Ishikawa (cell line): ENCODE results near the gene WNT2.

Experiments used
- CEBPB ChIP-seq: IDR thresholded peaks from 2 replicates; pipeline ENCODE4 v1.6.1; 2012
- CREB1 ChIP-seq: IDR thresholded peaks from 2 replicates; pipeline ENCODE4 v1.6.1; 2012; ENCODE audit warnings: low read depth
- EGR1 ChIP-seq: IDR thresholded peaks from 2 replicates; pipeline ENCODE4 v1.6.1; 2012
- EP300 ChIP-seq: IDR thresholded peaks from 2 replicates; pipeline ENCODE4 v1.6.1; 2012; ENCODE audit warnings: borderline replicate concordance
- FOXM1 ChIP-seq: IDR thresholded peaks from 2 replicates; pipeline ENCODE4 v1.6.1; 2012; ENCODE audit warnings: low read depth, borderline replicate concordance
- MAX ChIP-seq: IDR thresholded peaks from 2 replicates; pipeline ENCODE4 v1.6.1; 2012
- NFIC ChIP-seq: IDR thresholded peaks from 2 replicates; pipeline ENCODE4 v1.6.1; 2012
- RAD21 ChIP-seq: IDR thresholded peaks from 2 replicates; pipeline ENCODE4 v1.6.1; 2012; ENCODE audit warnings: low read depth
- TAF1 ChIP-seq: IDR thresholded peaks from 2 replicates; pipeline ENCODE4 v1.6.1; 2012; ENCODE audit warnings: low read depth, mild to moderate bottlenecking
- TCF12 ChIP-seq: IDR thresholded peaks from 2 replicates; pipeline ENCODE4 v1.6.1; 2012; ENCODE audit warnings: low read depth
- TEAD4 ChIP-seq: IDR thresholded peaks from 2 replicates; pipeline ENCODE4 v1.6.1; 2012
- USF1 ChIP-seq: IDR thresholded peaks from 2 replicates; pipeline ENCODE4 v1.6.1; 2012
- YY1 ChIP-seq: IDR thresholded peaks from 2 replicates; pipeline ENCODE4 v1.6.1; 2012; ENCODE audit warnings: low read depth
- ZBTB7A ChIP-seq: IDR thresholded peaks from 2 replicates; pipeline ENCODE4 v1.6.1; 2012; ENCODE audit warnings: low read depth
- TF ChIP-seq, protein P1 (sequence below): IDR thresholded peaks from 2 replicates; pipeline ENCODE4 v1.6.1; 2012; ENCODE audit warnings: low read depth, mild to moderate bottlenecking

Gene WNT2

GRCh38 chr7:117273814-117274225 is 49.0 kb downstream of the WNT2 start:
- TF ChIP-seq TAF1 (no peak), MAX (no peak), USF1 (no peak), CEBPB (no peak), NFIC (no peak), YY1 (no peak), EP300 (no peak), EGR1 (no peak), TEAD4 (no peak)
- TF ChIP-seq, protein P1, sequence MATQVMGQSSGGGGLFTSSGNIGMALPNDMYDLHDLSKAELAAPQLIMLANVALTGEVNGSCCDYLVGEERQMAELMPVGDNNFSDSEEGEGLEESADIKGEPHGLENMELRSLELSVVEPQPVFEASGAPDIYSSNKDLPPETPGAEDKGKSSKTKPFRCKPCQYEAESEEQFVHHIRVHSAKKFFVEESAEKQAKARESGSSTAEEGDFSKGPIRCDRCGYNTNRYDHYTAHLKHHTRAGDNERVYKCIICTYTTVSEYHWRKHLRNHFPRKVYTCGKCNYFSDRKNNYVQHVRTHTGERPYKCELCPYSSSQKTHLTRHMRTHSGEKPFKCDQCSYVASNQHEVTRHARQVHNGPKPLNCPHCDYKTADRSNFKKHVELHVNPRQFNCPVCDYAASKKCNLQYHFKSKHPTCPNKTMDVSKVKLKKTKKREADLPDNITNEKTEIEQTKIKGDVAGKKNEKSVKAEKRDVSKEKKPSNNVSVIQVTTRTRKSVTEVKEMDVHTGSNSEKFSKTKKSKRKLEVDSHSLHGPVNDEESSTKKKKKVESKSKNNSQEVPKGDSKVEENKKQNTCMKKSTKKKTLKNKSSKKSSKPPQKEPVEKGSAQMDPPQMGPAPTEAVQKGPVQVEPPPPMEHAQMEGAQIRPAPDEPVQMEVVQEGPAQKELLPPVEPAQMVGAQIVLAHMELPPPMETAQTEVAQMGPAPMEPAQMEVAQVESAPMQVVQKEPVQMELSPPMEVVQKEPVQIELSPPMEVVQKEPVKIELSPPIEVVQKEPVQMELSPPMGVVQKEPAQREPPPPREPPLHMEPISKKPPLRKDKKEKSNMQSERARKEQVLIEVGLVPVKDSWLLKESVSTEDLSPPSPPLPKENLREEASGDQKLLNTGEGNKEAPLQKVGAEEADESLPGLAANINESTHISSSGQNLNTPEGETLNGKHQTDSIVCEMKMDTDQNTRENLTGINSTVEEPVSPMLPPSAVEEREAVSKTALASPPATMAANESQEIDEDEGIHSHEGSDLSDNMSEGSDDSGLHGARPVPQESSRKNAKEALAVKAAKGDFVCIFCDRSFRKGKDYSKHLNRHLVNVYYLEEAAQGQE, result no peak

DNA sequence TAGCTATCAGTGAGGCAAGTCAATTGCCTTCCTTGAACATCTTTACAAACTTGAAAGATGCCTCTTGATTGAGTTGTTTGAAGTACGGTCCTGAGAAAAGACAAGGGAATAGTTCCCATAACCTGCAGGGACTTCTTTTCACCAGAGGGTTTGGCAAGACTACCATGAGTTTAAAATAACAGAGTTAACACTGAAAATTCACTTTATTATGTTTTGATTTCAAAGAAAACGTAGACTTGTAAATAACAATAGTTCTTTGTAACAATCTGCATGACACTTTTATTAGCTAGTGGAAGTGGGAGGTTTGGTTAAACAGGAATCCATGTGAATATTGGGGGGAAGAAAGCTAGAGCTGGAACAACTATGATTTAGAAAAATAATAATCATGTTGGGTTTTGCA is 49.5 kb downstream of the WNT2 start:
- TF ChIP-seq TAF1 (no peak), USF1 (no peak), CREB1 (no peak), MAX (no peak), CEBPB (no peak), ZBTB7A (no peak), YY1 (no peak), FOXM1 (no peak), RAD21 (no peak), EP300 (no peak), TCF12 (no peak), NFIC (no peak), EGR1 (no peak), TEAD4 (no peak)
- TF ChIP-seq, protein P1, result no peak

- TF ChIP-seq NFIC, result no peak
- no peak for TF ChIP-seq EGR1
- TF ChIP-seq TAF1, result no peak
- no peak for TF ChIP-seq RAD21
- TF ChIP-seq YY1, result no peak
- TF ChIP-seq, protein P1, result no peak
- TF ChIP-seq TCF12, result no peak
- TF ChIP-seq FOXM1, result no peak
- TF ChIP-seq MAX, result no peak
These were observed 50.7 kb downstream of the WNT2 start for GRCh38 chr7:117272017-117272759.

DNA sequence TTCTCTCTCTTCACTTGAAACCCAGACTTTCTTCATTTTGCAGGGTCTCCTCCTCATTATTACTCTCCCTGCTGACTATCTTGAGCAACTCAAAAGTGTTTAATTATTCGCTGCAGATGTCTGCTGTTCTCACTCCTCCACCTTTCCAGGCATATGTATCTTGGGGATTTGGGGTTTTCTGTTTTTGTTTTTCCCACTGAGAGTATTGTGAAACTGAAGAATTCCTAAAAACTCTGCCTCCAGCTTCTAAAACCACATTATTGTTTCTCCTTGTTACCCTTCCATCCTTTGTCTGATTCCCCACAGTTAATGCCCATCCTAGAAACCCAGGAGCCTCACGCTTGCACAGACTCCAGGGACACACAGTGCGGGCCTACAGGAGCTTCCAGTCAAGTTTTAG is 51.3 kb downstream of the WNT2 start:
- TF ChIP-seq EGR1 (no peak), FOXM1 (no peak)

DNA sequence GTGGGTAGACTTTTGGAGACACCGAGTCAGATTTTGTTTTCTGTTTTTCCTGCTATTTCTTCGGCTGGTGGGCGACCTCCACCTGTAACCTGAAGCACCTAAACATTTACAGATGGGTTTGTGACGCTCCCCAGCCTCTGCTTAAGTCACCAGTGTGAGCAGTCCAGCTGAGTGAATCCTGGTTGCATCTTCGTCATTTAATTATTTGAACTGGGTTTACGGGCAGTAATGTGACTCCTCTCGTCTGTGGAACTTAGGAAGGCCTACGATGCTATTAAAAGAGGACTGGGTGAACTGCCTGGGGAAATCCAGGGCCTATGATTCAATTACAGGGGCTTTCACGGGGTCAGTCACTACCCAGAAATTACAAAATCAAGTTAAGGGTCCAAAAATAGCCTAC is 52.5 kb downstream of the WNT2 start:
- no peak for TF ChIP-seq ZBTB7A
